H1 (cell line): ENCODE results near the gene GABRP. TPM values are rescaled to one million over a fixed set of nuclear protein-coding genes. Genes with fewer than 3 reads are reported as not detected.

Experiments used
- CTCF ChIA-PET: fragments of 300-600 bp; sonication (Branson Sonifier 250); formaldehyde crosslinking; loops from one replicate; lab custom pipeline; 2021; ENCODE audit not compliant: partially characterized antibody; lab: Charles Lee
- POLR2A ChIA-PET: fragments of 300-600 bp; sonication (Branson Sonifier 250); formaldehyde crosslinking; loops from one replicate; lab custom pipeline; 2021; ENCODE audit warnings: inconsistent platforms; ENCODE audit not compliant: partially characterized antibody; lab: Charles Lee
- DNase-seq, 2 experiments: peaks; one replicate each; pipeline versions ENCODE4 v3.0.0 to v3.0.0-alpha.2; 2010 to 2022; ENCODE audit warnings: low spot score in 2 of 2, low read depth in 1 of 2, mixed read lengths in 1 of 2
- FAIRE-seq: peaks from 2 replicates; lab custom pipeline; 2011; peaks lifted over from hg19 to GRCh38; lab: Jason Lieb, UNC
- H2AFZ ChIP-seq: 2 replicates; pipeline ENCODE4 v1.8.1; 2012; ENCODE audit warnings: low read length, inconsistent platforms
- H2AK5ac ChIP-seq: 2 replicates; pipeline ENCODE4 v1.6.1; 2013; ENCODE audit warnings: low read depth, low read length
- H2BK120ac ChIP-seq: replicated peaks from 2 replicates; pipeline ENCODE3; 2013; ENCODE audit warnings: low read depth, low read length, inconsistent platforms
- H2BK12ac ChIP-seq: 2 replicates; pipeline ENCODE4 v1.6.1; 2013; ENCODE audit warnings: low read depth, low read length
- H2BK15ac ChIP-seq: 2 replicates; pipeline ENCODE4 v1.6.1; 2013; ENCODE audit warnings: low read length
- H2BK20ac ChIP-seq: 2 replicates; pipeline ENCODE4 v1.6.1; 2013; ENCODE audit warnings: low read length
- H2BK5ac ChIP-seq: 2 replicates; pipeline ENCODE4 v1.6.1; 2013; ENCODE audit warnings: low read depth, low read length
- H3K14ac ChIP-seq: 2 replicates; pipeline ENCODE4 v1.6.1; 2013; ENCODE audit warnings: inconsistent platforms; ENCODE audit not compliant: insufficient read length
- H3K18ac ChIP-seq: 2 replicates; pipeline ENCODE4 v1.6.1; 2013; ENCODE audit warnings: low read length; ENCODE audit errors: extremely low read depth
- H3K23ac ChIP-seq: 2 replicates; pipeline ENCODE4 v1.6.1; 2013; ENCODE audit warnings: inconsistent platforms; ENCODE audit not compliant: insufficient read length
- H3K23me2 ChIP-seq: 2 replicates; pipeline ENCODE4 v1.6.1; 2013; ENCODE audit warnings: low read depth, low read length
- H3K27ac ChIP-seq: 2 replicates; pipeline ENCODE4 v1.6.1; 2011; ENCODE audit warnings: low read depth, low read length, inconsistent platforms
- H3K27me3 ChIP-seq, 4 experiments: replicated peaks in 1 of 4; 1 replicate in 1 of 4; 2 replicates in 3 of 4; pipeline versions ENCODE4 v1.6.1 to v1.8.1; 2011 to 2013; ENCODE audit warnings: low read length in 3 of 4, mild to moderate bottlenecking in 3 of 4, inconsistent platforms in 2 of 4, mixed read lengths in 2 of 4, moderate library complexity in 1 of 4; ENCODE audit not compliant: control insufficient read depth in 3 of 4, insufficient read depth in 3 of 4; ENCODE audit errors: extremely low read depth in 1 of 4
- H3K36me3 ChIP-seq, 4 experiments: 2 replicates each; pipeline versions ENCODE4 v1.6.1 to v1.8.1; 2011 to 2013; ENCODE audit warnings: mild to moderate bottlenecking in 4 of 4, low read length in 3 of 4, moderate library complexity in 2 of 4, control low read depth in 1 of 4, inconsistent platforms in 1 of 4; ENCODE audit not compliant: insufficient read depth in 4 of 4, control insufficient read depth in 2 of 4
- H3K4ac ChIP-seq: replicated peaks from 2 replicates; pipeline ENCODE3; 2013; ENCODE audit warnings: low read length, low read depth, mixed read lengths, inconsistent platforms; ENCODE audit not compliant: insufficient read length
- H3K4me1 ChIP-seq, 4 experiments: replicated peaks in 1 of 4; 1 replicate in 1 of 4; 2 replicates in 3 of 4; pipeline versions ENCODE4 v1.6.1 to v1.8.1; 2011 to 2013; ENCODE audit warnings: low read length in 3 of 4, inconsistent platforms in 2 of 4, mixed read lengths in 1 of 4; ENCODE audit not compliant: insufficient read depth in 4 of 4, control insufficient read depth in 3 of 4
- H3K4me2 ChIP-seq, 2 experiments: 2 replicates each; pipeline versions ENCODE4 v1.6.1 to v1.8.1; 2011 to 2013; ENCODE audit warnings: low read depth in 2 of 2, low read length in 2 of 2, control low read depth in 1 of 2, inconsistent platforms in 1 of 2, mild to moderate bottlenecking in 1 of 2; ENCODE audit not compliant: insufficient read depth in 1 of 2
- H3K4me3 ChIP-seq, 4 experiments: fragments of 200-600, 300-600 bp in 1 of 4; sonication (generic), shearing (Covaris generic), sonication (Bioruptor Twin) in 1 of 4; 2 replicates each; pipeline versions ENCODE4 v1.5.1 to v1.8.1; 2011 to 2016; ENCODE audit warnings: low read length in 4 of 4, low read depth in 3 of 4, control low read depth in 2 of 4, inconsistent platforms in 2 of 4, mild to moderate bottlenecking in 2 of 4, mixed read lengths in 1 of 4, moderate library complexity in 1 of 4; ENCODE audit not compliant: insufficient read depth in 2 of 4; ENCODE audit errors: extremely low read depth in 1 of 4
- H3K56ac ChIP-seq: replicated peaks from 2 replicates; pipeline ENCODE3; 2013; ENCODE audit warnings: low read depth, mild to moderate bottlenecking, mixed read lengths, low read length, inconsistent platforms; ENCODE audit not compliant: insufficient read length
- H3K79me1 ChIP-seq: 2 replicates; pipeline ENCODE4 v1.6.1; 2013; ENCODE audit warnings: low read depth, low read length, control low read depth
- H3K79me2 ChIP-seq, 2 experiments: 2 replicates each; pipeline versions ENCODE4 v1.6.1 to v1.8.1; 2012 to 2013; ENCODE audit warnings: low read length in 2 of 2, mild to moderate bottlenecking in 2 of 2, inconsistent platforms in 1 of 2; ENCODE audit not compliant: insufficient read depth in 2 of 2, control insufficient read depth in 1 of 2
- H3K9ac ChIP-seq, 4 experiments: replicated peaks in 1 of 4; 1 replicate in 1 of 4; 2 replicates in 3 of 4; pipeline versions ENCODE4 v1.6.1 to v1.8.1; 2011 to 2013; ENCODE audit warnings: low read depth in 3 of 4, low read length in 3 of 4, control low read depth in 2 of 4, mild to moderate bottlenecking in 2 of 4, moderate library complexity in 2 of 4, inconsistent platforms in 1 of 4; ENCODE audit errors: extremely low read depth in 1 of 4
- H3K9me3 ChIP-seq, 2 experiments: 2 replicates each; pipeline versions ENCODE4 v1.6.1 to v1.8.1; 2012 to 2013; ENCODE audit warnings: mild to moderate bottlenecking in 2 of 2, moderate library complexity in 2 of 2, control low read depth in 1 of 2, inconsistent platforms in 1 of 2, low read depth in 1 of 2, low read length in 1 of 2, mixed read lengths in 1 of 2; ENCODE audit not compliant: insufficient read depth in 2 of 2
- H4K20me1 ChIP-seq, 2 experiments: replicated peaks in 1 of 2; 2 replicates each; pipeline versions ENCODE3 to v1.8.1; 2011 to 2013; ENCODE audit warnings: inconsistent platforms in 2 of 2, low read length in 2 of 2, mild to moderate bottlenecking in 1 of 2; ENCODE audit not compliant: insufficient read depth in 2 of 2, control insufficient read depth in 1 of 2
- H4K5ac ChIP-seq: 2 replicates; pipeline ENCODE4 v1.6.1; 2013; ENCODE audit warnings: low read length, low read depth, mixed read lengths, inconsistent platforms; ENCODE audit not compliant: insufficient read length
- H4K8ac ChIP-seq: 2 replicates; pipeline ENCODE4 v1.8.0; 2013; ENCODE audit warnings: mild to moderate bottlenecking, moderate library complexity, low read length, inconsistent platforms; ENCODE audit not compliant: insufficient read depth; ENCODE audit errors: extremely low read depth
- H4K91ac ChIP-seq: replicated peaks from 2 replicates; pipeline ENCODE3; 2013; ENCODE audit warnings: low read length, mixed read lengths, inconsistent platforms; ENCODE audit not compliant: insufficient read length
- EP300 ChIP-seq, 2 experiments: IDR thresholded peaks; 1 replicate in 1 of 2; 2 replicates in 1 of 2; pipeline ENCODE4 v1.6.1; 2011 to 2012; ENCODE audit warnings: low read depth in 2 of 2, low read length in 2 of 2, mild to moderate bottlenecking in 2 of 2, borderline replicate concordance in 1 of 2, inconsistent platforms in 1 of 2, moderate library complexity in 1 of 2
- MAFK ChIP-seq: IDR thresholded peaks from 2 replicates; pipeline ENCODE4 v1.6.1; 2012; ENCODE audit warnings: low read depth, mild to moderate bottlenecking, improper control_type of control experiment, low read length
- PHF8 ChIP-seq: fragments of 200-600 bp; sonication (generic); conservative IDR thresholded peaks from 2 replicates; pipeline ENCODE4 v1.7.1; 2012; ENCODE audit warnings: low read depth, mild to moderate bottlenecking, inconsistent platforms, low read length, moderate library complexity
- RAD21 ChIP-seq, 2 experiments: IDR thresholded peaks in 1 of 2; conservative IDR thresholded peaks in 1 of 2; 2 replicates each; pipeline ENCODE4 v1.6.1; 2011; ENCODE audit warnings: low read depth in 2 of 2, low read length in 2 of 2, improper control_type of control experiment in 1 of 2, inconsistent platforms in 1 of 2, mild to moderate bottlenecking in 1 of 2, moderate library complexity in 1 of 2
- TBP ChIP-seq: IDR thresholded peaks from 2 replicates; pipeline ENCODE4 v1.6.1; 2011; ENCODE audit warnings: low read depth, low read length, improper control_type of control experiment
- TEAD4 ChIP-seq: IDR thresholded peaks from 2 replicates; pipeline ENCODE4 v1.6.1; 2012; ENCODE audit warnings: low read depth, low read length, inconsistent platforms, mixed read lengths
- WGBS, 2 experiments: shearing (Covaris generic) in 1 of 2; methylation state at CpG; one replicate each; pipeline versions ENCODE4 v1.1.6 to v1.1.7; 2013 to 2015; ENCODE audit warnings: low lambda C conversion rate in 2 of 2, mixed read lengths in 2 of 2, inconsistent platforms in 1 of 2, low coverage in 1 of 2, missing lambda C conversion rate in 1 of 2; ENCODE audit not compliant: insufficient replicate concordance in 2 of 2, insufficient coverage in 1 of 2, insufficient read length in 1 of 2; ENCODE audit errors: extremely low coverage in 1 of 2, missing lambda C conversion rate in 1 of 2; 5-methylcytosine and 5-hydroxymethylcytosine counted together
- long read RNA-seq, 2 experiments: library from RNA in 1 of 2; library from capped mRNA in 1 of 2; stranded (forward); transcript quantifications; one replicate each; pipeline ENCODE4 v2.0.0, GENCODE V29; 2021; ENCODE audit warnings: inconsistent platforms in 1 of 2
- polyA minus RNA-seq, 3 experiments: library from RNA; depleted of rRNA, polyadenylated mRNA; stranded (reverse); fragments of >200 nt; gene quantifications; 1 replicate in 2 of 3; 2 replicates in 1 of 3; pipeline ENCODE4 v1.2.3, GENCODE V29; 2011
- polyA plus RNA-seq, 7 experiments: library from polyadenylated mRNA; depleted of rRNA in 3 of 7; stranded (reverse) in 5 of 7; unstranded in 2 of 7; fragments of >200 nt in 5 of 7; fragments of 200-250 nt in 2 of 7; gene quantifications; 1 replicate in 5 of 7; 2 replicates in 1 of 7; 4 replicates in 1 of 7; pipeline versions ENCODE4 v1.2.1 to v1.2.3, GENCODE V29; 2011 to 2013; ENCODE audit warnings: missing spikeins in 2 of 7, mixed read lengths in 2 of 7
- total RNA-seq: library from RNA; stranded (reverse); fragmentation: NEBNext Ultra II Directional; extraction: Animal tissue kit (Norgen Biotek cat#: 25700); gene quantifications from 2 replicates; pipeline ENCODE4 v1.2.1, GENCODE V29; 2021

The GABRP gene, protein sequence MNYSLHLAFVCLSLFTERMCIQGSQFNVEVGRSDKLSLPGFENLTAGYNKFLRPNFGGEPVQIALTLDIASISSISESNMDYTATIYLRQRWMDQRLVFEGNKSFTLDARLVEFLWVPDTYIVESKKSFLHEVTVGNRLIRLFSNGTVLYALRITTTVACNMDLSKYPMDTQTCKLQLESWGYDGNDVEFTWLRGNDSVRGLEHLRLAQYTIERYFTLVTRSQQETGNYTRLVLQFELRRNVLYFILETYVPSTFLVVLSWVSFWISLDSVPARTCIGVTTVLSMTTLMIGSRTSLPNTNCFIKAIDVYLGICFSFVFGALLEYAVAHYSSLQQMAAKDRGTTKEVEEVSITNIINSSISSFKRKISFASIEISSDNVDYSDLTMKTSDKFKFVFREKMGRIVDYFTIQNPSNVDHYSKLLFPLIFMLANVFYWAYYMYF
- total RNA-seq (3.7 and 3.9 TPM in 2 replicates), polyA plus RNA-seq (2011; rRNA removed) (2.5 and 4.0 TPM in 2 replicates), polyA minus RNA-seq (2011; rRNA and poly(A)+ RNA removed) (6.1 and 11.5 TPM in 2 replicates)
- polyA plus RNA-seq (2011; cell fraction: cytosol; rRNA removed), result 3.6 TPM
- polyA plus RNA-seq (2011; cell fraction: nucleus; rRNA removed), result 5.2 TPM
- 2.7 to 5.2 TPM (median 4.1 TPM) in 4 replicates for polyA plus RNA-seq (2012, experiment 1 of 2)
- 0.38 TPM for polyA plus RNA-seq (2012, experiment 2 of 2)
- 6.8 TPM for polyA plus RNA-seq (2013, experiment 1 of 2)
- polyA plus RNA-seq (2013, experiment 2 of 2), result 8.3 TPM
- polyA minus RNA-seq (2011; cell fraction: cytosol; rRNA and poly(A)+ RNA removed), result 2.1 TPM
- 3.4 TPM for polyA minus RNA-seq (2011; cell fraction: nucleus; rRNA and poly(A)+ RNA removed)
- long read RNA-seq, experiment 1, partial matches to known transcripts, result 0 of 1 reads
- long read RNA-seq, experiment 1, other reads (novel, unspliced or antisense), result 1 of 1 reads
- long read RNA-seq, experiment 2, partial matches to known transcripts, result 0 of 2 reads
- long read RNA-seq, experiment 2, other reads (novel, unspliced or antisense), result 2 of 2 reads

DNA sequence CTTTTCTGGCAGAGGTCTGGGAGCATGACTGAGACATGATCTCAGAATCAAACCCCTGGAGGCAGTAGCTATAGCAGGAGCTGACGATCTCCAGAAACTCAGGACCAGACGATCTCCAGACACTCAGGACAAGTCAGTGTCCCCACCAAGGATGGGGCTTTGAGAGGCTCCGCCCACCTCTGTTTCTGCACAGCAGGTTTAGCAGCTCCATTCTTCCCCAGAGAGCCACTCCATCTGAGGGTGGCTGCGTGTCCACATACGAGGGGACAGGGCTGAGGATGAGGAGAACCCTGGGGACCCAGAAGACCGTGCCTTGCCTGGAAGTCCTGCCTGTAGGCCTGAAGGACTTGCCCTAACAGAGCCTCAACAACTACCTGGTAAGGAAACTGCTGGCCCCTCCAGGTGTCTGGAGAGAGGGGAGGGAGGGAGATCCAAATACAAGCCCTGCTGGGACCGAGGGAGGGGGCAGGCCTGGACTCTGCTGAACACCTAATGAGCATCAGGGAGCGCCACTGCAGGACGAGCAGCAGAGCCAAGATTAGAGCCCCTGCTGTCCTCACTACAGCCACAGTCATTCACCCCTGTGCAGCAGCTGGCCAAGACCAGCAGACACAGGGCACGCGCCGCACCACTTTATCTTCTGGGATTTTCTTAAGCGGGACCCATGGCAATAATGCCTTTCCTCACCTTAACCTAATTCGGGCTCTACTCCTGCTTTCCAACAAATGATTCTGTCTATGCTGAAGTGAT is at the start of gene GABRP:
Gene GABRP, plus strand, starts transcription at position 228 of the 750 bp plus-strand sequence. CDS start 4,891 bp downstream, outside the sequence.
- Histone ChIP-seq H3K9ac (no peak within 1 kb of the TSS), H3K18ac (peak within 1 kb of the TSS; percentile 20; the same call in 1 of the 2 replicates), H3K23me2 (no peaks in the 10 kb centered on the region), H3K4me1 (peaks cover 0 to 5% (median 0%) of the 10 kb centered on the region in 4 experiments; a peak in 1 of 7 replicates), H2BK15ac (peak within 1 kb of the TSS; percentile 34; the same call in 1 of the 2 replicates), H2BK120ac (no peak within 1 kb of the TSS), H2AK5ac (no peak within 1 kb of the TSS), H4K8ac (no peak within 1 kb of the TSS), H3K9me3 (no peaks in the 10 kb centered on the region)
- CTCF ChIA-PET, result interaction anchor here (1.5 to 16.6 kb wide), 7 partner anchors 9 to 147 kb away, joined by 4 to 650 read pairs (median 9); no protein-coding TSS in a partner anchor
- no peak for TF ChIP-seq TEAD4
- no peak for TF ChIP-seq EP300 (IDR thresholded peaks at IDR 0.05; ENCODE audit: borderline replicate concordance in 1 of 2, low read depth in 2 of 2, low read length in 2 of 2)
- no peak for TF ChIP-seq RAD21 (IDR thresholded peaks at IDR 0.05 in 1 of 2, conservative IDR thresholded peaks at IDR 0.05 in 1 of 2; ENCODE audit: low read depth in 2 of 2, low read length in 2 of 2)
- no peak for TF ChIP-seq TBP
- TF ChIP-seq MAFK, result no peak
- no peak for TF ChIP-seq PHF8
- TF ChIP-seq, all 59 proteins: peak for 0
- Histone ChIP-seq H3K4me3 (no peak within 1 kb of the TSS), H2BK20ac (peak within 1 kb of the TSS; percentile 62), H3K4me2 (no peak within 1 kb of the TSS), H2BK12ac (peak within 1 kb of the TSS; percentile 78; the same call in 1 of the 2 replicates), H3K14ac (no peak within 1 kb of the TSS), H4K5ac (no peak within 1 kb of the TSS), H4K20me1 (no peaks in the 10 kb centered on the region), H3K79me1 (no peaks in the 10 kb centered on the region), H3K27me3 (no peaks in the 10 kb centered on the region), H3K23ac (no peak within 1 kb of the TSS), H3K56ac (no peak within 1 kb of the TSS), H3K36me3 (no peaks in the 10 kb centered on the region), H2AFZ (no peak within 1 kb of the TSS), H3K27ac (no peak within 1 kb of the TSS), H2BK5ac (peak within 1 kb of the TSS; percentile 37; the same call in 1 of the 2 replicates), H3K79me2 (no peaks in the 10 kb centered on the region), H3K4ac (no peak within 1 kb of the TSS), H4K91ac (peak within 1 kb of the TSS; percentile 77)
- DNase-seq (no peak), FAIRE-seq (no peak)
- POLR2A ChIA-PET, result interaction anchor here (1.0 to 11.1 kb wide), 4 partner anchors 8 to 37 kb away, joined by 4 to 123 read pairs (median 4); no protein-coding TSS in a partner anchor
- 85% methylated on average over 14 of the region's 14 CpGs; no CpG with 5 or more reads in 1 of the 2 experiments for WGBS, 2 experiments
